AG04450 (cell line): Measurements from ENCODE around the gene CCDC134. TPM values are rescaled to one million over a fixed set of nuclear protein-coding genes. Genes with fewer than 3 reads are reported as not detected.

Experiments used
- CTCF ChIA-PET: fragments of 300-600, 350-600 bp; formaldehyde crosslinking; extraction: SDS; loops from one replicate; lab custom pipeline; 2022; ENCODE audit warnings: antibody characterized with exemption, inconsistent platforms; lab: Charles Lee
- POLR2A ChIA-PET: fragments of 350-600 bp; formaldehyde crosslinking; extraction: SDS; loops from one replicate; lab custom pipeline; 2021; ENCODE audit warnings: antibody characterized with exemption, inconsistent platforms; lab: Yijun Ruan, JAX
- DNase-seq: peaks from one replicate; pipeline ENCODE4 v3.0.0-alpha.2; 2011; ENCODE audit warnings: low read depth, low spot score
- H3K27ac ChIP-seq: one replicate; pipeline ENCODE4 v1.5.1; 2012; ENCODE audit warnings: low read depth, low read length, control low read depth
- H3K27me3 ChIP-seq: one replicate; pipeline ENCODE4 v1.6.0; 2012; ENCODE audit warnings: low read length; ENCODE audit not compliant: control insufficient read depth, insufficient read depth
- H3K4me3 ChIP-seq: 2 replicates; pipeline ENCODE4 v1.5.1; 2011; ENCODE audit warnings: mild to moderate bottlenecking, low read depth, low read length, control low read depth
- H3K9me3 ChIP-seq: 2 replicates; pipeline ENCODE4 v1.5.1; 2012; ENCODE audit warnings: low read length; ENCODE audit not compliant: control insufficient read depth, insufficient read depth
- CTCF ChIP-seq: IDR thresholded peaks from 2 replicates; pipeline ENCODE4 v1.5.1; 2011; ENCODE audit warnings: low read depth, low read length, control low read depth, inconsistent platforms
- polyA plus RNA-seq: library from polyadenylated mRNA; depleted of rRNA; stranded (reverse); fragments of >200 nt; gene quantifications from 2 replicates; pipeline ENCODE4 v1.2.3, GENCODE V29; 2011

The CCDC134 gene
- polyA plus RNA-seq, 1 experiment: 2.6 TPM

GRCh38 chr22:41801886-41802285 is 1.4 kb downstream of the CCDC134 start:
- Histone ChIP-seq H3K4me3 (0 out of 2 replicates have a peak overlapping the region, but pooled peaks have one; percentile 1), H3K9me3 (no peaks in the 10 kb centered on the region), H3K27me3 (no peaks in the 10 kb centered on the region), H3K27ac (no peak overlapping the region)
- TF ChIP-seq CTCF: no peak
- ChIA-PET POLR2A (no interaction called here), CTCF (no interaction called here)
- no peak for DNase-seq

GRCh38 chr22:41805639-41806038 is 5.2 kb downstream of the CCDC134 start:
- no peaks in the 10 kb centered on the region for H3K9me3 ChIP-seq
- ChIA-PET POLR2A (no interaction called here), CTCF (no interaction called here)
- DNase-seq: no peak
- H3K27me3 ChIP-seq: no peaks in the 10 kb centered on the region
- H3K27ac ChIP-seq: no peak overlapping the region
- TF ChIP-seq CTCF: no peak
- H3K4me3 ChIP-seq: no peak overlapping the region

- ChIA-PET CTCF (interaction anchor here (0.7 kb wide), 1 partner anchor 111 kb away, joined by 3 read pairs; no protein-coding TSS in a partner anchor), POLR2A (no interaction called here)
- Histone ChIP-seq H3K27me3 (no peaks in the 10 kb centered on the region), H3K4me3 (no peak overlapping the region), H3K27ac (no peak overlapping the region), H3K9me3 (no peaks in the 10 kb centered on the region)
- no peak for DNase-seq
- TF ChIP-seq CTCF: no peak
Measured at GRCh38 chr22:41808400-41808799, 7.9 kb downstream of the CCDC134 start.

GRCh38 chr22:41810022-41810421 is 9.5 kb downstream of the CCDC134 start:
- H3K27me3 ChIP-seq: no peaks in the 10 kb centered on the region
- no peak for TF ChIP-seq CTCF
- H3K27ac ChIP-seq: no peak overlapping the region
- no peaks in the 10 kb centered on the region for H3K9me3 ChIP-seq
- POLR2A ChIA-PET: no interaction called here
- CTCF ChIA-PET: no interaction called here
- no peak for DNase-seq
- H3K4me3 ChIP-seq: no peak overlapping the region

- no peaks in the 10 kb centered on the region for H3K27me3 ChIP-seq
- no peaks in the 10 kb centered on the region for H3K9me3 ChIP-seq
- no peak for DNase-seq
- H3K4me3 ChIP-seq: no peak overlapping the region
- ChIA-PET POLR2A (no interaction called here), CTCF (no interaction called here)
- TF ChIP-seq CTCF: no peak
- no peak overlapping the region for H3K27ac ChIP-seq
Measured at GRCh38 chr22:41812805-41813545, 12.5 kb downstream of the CCDC134 start.
